HG03196 (cell line): ENCODE measurements around the gene STXBP5L.
"Not testable (repeated sequence)": the region's sequence is repeated elsewhere in the genome, so short reads cannot be mapped to it uniquely, and the experiment has no call there.

Experiments used
- ATAC-seq: cut with Tn5 transposase; IDR thresholded peaks from one replicate; pipeline ENCODE4 v1.9.1; 2021; ENCODE audit not compliant: unreplicated experiment

Gene STXBP5L

GRCh38 chr3:120988994-120989393, 81.0 kb downstream of the STXBP5L start:
- no peak for ATAC-seq

- ATAC-seq = no peak
Observed at GRCh38 chr3:121018917-121019321, 110.9 kb downstream of the STXBP5L start.

GRCh38 chr3:121063628-121064027, 155.6 kb downstream of the STXBP5L start:
- ATAC-seq = no peak

GRCh38 chr3:121064121-121064520, 156.1 kb downstream of the STXBP5L start:
- no peak for ATAC-seq

GRCh38 chr3:121072133-121072532, 164.1 kb downstream of the STXBP5L start:
- no peak for ATAC-seq

GRCh38 chr3:121073011-121073410, 165.0 kb downstream of the STXBP5L start:
- no peak for ATAC-seq

- no peak for ATAC-seq
Observed at GRCh38 chr3:121075191-121075590, 167.2 kb downstream of the STXBP5L start.

GRCh38 chr3:121078378-121079101, 170.5 kb downstream of the STXBP5L start:
- ATAC-seq = not testable (repeated sequence)

- no peak for ATAC-seq
Observed at GRCh38 chr3:121096953-121097352, 188.9 kb downstream of the STXBP5L start.

GRCh38 chr3:121111086-121111485, 203.1 kb downstream of the STXBP5L start:
- not testable (repeated sequence) for ATAC-seq

- ATAC-seq = no peak
Observed at GRCh38 chr3:121111914-121112612, 204.1 kb downstream of the STXBP5L start.

GRCh38 chr3:121126033-121126706, 218.2 kb downstream of the STXBP5L start:
- ATAC-seq = no peak

- no peak for ATAC-seq
Observed at GRCh38 chr3:121126707-121127035, 218.7 kb downstream of the STXBP5L start.

- ATAC-seq = no peak
Observed at GRCh38 chr3:121152573-121152972, 244.6 kb downstream of the STXBP5L start.

GRCh38 chr3:121153851-121154250, 245.8 kb downstream of the STXBP5L start:
- no peak for ATAC-seq

GRCh38 chr3:121155028-121155427, 247.0 kb downstream of the STXBP5L start:
- no peak for ATAC-seq

GRCh38 chr3:121165397-121165837, 257.4 kb downstream of the STXBP5L start:
- no peak for ATAC-seq

- no peak for ATAC-seq
Observed at GRCh38 chr3:121167374-121168139, 259.6 kb downstream of the STXBP5L start.

- ATAC-seq = no peak
Observed at GRCh38 chr3:121175083-121175482, 267.1 kb downstream of the STXBP5L start.

GRCh38 chr3:121190626-121191025, 282.6 kb downstream of the STXBP5L start:
- not testable (repeated sequence) for ATAC-seq

- ATAC-seq = no peak
Observed at GRCh38 chr3:121202573-121202972, 294.6 kb downstream of the STXBP5L start.
